Prostate gland (tissue), 2 donors: Measurements from ENCODE around the gene ZNRF2.

Experiments
- CTCF ChIP-seq, 4 experiments: fragments of 200-600 bp in 2 of 4; fragments of 450-650 bp in 2 of 4; sonication (generic) in 2 of 4; IDR thresholded peaks; 1 replicate in 3 of 4; 2 replicates in 1 of 4; pipeline ENCODE4 v1.5.1; 2016 to 2019; ENCODE audit warnings: antibody characterized with exemption in 4 of 4, mild to moderate bottlenecking in 2 of 4, moderate library complexity in 2 of 4
- POLR2A ChIP-seq: fragments of 450-650 bp; IDR thresholded peaks from one replicate; pipeline ENCODE4 v1.6.1; 2016; ENCODE audit warnings: antibody characterized with exemption, mild to moderate bottlenecking

DNA sequence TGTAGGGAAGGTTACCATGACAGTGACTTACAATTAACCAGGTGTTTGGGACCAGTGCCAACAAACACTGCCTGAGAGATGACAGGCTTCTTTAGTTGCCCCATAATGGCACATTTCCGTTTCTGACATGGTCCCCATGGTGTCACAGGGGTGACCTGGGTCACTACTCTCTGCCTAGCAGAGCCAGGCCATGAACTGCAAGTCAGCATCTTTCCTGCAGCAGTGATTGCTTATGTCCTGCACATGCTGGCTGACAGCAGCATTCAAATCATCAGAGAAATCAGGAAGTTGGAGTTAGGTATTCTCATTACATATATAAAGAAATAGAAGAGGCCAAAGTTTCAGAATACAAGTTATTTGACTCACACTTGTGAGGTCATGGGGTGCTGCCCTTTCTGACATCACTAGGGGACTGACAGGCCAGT is 47.1 kb upstream of the ZNRF2 start:
- TF ChIP-seq CTCF (IDR thresholded peaks at IDR 0.05) (no peak), POLR2A (no peak)
